Activated T-cell treated with anti-CD3 and anti-CD28 coated beads for 24 hours (primary cell): ENCODE results near the gene GEN1.

Source experiments
- DNase-seq: peaks from one replicate; pipeline ENCODE4 v3.0.0-alpha.2; 2020; ENCODE audit warnings: low read depth

GEN1 gene

GRCh38 chr2:17827785-17828184, 73.8 kb downstream of the GEN1 start:
- DNase-seq: no peak

DNA sequence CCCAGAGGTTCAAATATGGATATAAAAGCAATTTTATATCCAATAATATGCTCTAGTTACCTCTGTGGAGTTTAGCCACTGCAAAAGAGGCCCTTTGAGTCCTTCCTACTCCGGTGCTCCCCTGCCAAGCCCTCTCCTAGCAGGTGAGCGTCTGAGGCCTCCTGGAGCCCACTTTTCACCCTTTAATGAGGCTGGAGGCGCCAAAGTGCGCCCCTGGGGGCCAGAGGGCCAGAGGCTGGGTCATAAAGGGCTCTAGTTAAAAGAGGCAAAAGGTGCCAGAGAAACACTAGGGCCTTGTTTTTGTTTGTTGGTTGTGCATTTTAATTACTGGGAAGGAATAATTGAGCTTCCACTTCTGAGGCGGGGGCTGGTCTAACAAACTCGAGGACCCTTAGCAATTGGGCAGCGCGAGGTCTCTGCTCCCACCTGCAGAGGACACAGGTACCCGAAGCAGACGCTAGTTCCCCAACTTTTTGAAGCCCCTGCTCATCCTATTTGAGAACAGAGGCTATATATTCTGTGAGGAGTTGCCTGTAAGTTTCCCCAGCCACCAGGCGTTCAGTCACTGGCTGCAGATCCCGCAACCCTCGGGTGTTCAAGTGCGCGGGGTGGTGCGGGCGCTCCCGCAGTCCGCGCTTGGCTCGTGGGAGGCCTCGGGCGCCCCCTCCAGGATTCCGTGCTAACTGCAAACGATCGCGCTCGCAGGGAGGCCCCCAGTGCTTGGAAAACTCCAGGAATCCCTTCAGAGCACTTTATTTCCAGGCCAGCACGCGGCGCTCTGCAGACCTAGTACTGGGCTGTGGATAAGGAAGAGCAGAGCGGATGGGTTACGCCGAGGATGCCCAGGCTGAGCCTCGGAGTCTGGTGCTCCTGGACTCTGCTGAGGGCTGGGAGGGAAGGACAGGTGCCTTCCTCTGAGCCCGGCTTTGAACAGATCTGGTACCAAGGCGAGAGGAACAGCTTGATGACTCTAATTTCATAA, 76.4 kb downstream of the GEN1 start:
- peak; percentile 12 for DNase-seq

- DNase-seq: no peak
Observed at GRCh38 chr2:17835516-17835915, 81.6 kb downstream of the GEN1 start.
